NCI-H510A treated with DMSO at 0.1 percent for 48 hours (cell line): ENCODE results near the gene PTPRQ.
"Not testable (repeated sequence)": the region's sequence is repeated elsewhere in the genome, so short reads cannot be mapped to it uniquely, and the experiment has no call there.

Source experiments
- DNase-seq: peaks from one replicate; lab custom pipeline; 2025; lab: John Stamatoyannopoulos, UW

Gene PTPRQ

DNA sequence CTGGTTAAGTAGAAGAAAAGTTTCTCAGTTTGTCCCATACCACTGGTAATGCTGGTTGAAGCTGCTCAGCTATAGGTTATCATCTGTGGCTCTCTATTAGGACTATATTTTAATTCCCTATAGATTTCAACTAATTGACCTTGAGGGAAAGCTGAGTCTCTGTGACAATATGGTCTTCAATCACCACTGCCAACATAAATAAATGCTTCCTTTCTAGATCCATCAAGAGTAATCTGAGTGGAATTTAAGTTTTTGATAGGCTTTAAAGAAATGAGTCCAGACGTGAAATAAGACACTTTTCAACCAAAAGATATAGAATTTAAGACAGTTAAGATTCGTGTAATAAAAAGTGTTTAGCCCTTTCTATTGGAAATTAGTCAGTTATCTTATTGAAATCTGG lies 199.9 kb downstream of the PTPRQ start:
- DNase-seq, result no peak

DNA sequence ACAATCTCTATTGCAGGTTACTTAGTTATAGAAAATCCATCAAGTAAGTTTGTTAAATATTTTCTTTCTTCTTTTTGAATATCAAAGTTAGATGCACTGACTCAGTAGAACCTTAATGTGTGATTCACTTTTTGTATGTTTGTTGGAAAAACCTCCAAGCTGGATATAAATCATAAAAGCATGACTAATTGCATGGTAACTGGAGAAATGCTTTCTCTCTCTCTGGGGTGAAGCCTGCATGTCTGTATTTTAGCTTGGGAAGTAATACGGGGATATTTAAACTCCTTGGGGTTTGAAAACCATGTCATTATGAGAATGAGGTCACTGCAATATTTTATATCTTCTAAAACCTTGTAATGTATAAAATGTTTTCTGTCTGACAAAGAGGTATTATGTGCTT lies 204.8 kb downstream of the PTPRQ start:
- DNase-seq, result no peak

- no peak for DNase-seq
Measured at GRCh38 chr12:80655751-80656150, 211.7 kb downstream of the PTPRQ start.

DNA sequence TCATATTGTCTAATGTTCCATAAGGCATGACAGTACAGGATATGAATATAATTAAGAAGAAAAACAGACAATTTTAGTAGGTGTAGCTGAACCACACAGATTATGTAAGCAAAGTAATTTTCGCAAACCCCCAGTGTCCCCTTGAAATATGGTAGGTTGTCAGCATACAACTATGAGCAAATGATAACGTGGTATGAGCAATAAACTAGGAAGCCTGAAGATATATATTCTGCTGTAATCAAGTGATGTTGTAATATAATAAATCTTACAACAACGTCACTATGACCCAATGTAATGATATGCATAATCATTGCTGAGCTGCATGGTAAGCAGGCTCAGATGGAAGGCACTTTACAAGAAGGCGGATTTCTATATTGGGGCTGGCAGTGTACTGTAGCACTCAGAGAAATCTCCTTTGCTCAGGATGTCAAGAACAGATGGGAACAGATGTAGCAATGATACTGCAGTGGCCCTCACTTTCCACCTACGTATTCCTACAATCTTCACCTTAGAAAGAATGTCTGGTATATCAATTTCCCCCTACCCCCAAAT lies 215.6 kb downstream of the PTPRQ start:
- DNase-seq, result no peak

- DNase-seq, result no peak
Measured at GRCh38 chr12:80662586-80662985, 218.6 kb downstream of the PTPRQ start.

GRCh38 chr12:80670214-80670613 lies 226.2 kb downstream of the PTPRQ start:
- DNase-seq, result no peak

DNA sequence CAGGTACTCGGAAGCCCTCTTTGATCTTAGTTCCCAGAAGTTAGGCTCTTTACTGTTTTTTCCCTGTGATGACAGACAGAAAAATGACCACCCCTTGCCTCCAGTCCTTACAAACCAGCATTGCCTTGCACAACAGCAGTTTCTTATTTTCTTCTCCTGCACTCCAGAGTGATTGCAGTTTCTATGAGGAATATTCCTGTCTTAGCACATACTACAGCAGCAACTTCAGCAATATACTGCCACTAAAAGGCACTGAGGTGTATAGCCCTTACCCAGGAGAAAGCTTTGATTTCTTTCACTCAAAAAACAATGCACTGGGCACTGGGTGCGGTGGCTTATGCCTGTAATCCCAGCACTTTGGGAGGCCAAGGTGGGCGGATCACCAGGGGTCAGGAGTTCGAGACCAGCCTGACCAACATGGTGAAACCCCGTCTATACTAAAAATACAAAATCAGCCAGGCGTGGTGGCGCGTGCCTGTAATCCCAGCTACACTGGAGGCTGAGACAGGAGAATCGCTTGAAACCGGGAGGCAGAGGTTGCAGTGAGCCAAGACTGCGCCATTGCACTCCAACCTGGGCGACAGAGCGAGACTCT lies 232.1 kb downstream of the PTPRQ start:
- DNase-seq, result not testable (repeated sequence)

GRCh38 chr12:80676856-80677255 lies 232.8 kb downstream of the PTPRQ start:
- DNase-seq, result no peak

DNA sequence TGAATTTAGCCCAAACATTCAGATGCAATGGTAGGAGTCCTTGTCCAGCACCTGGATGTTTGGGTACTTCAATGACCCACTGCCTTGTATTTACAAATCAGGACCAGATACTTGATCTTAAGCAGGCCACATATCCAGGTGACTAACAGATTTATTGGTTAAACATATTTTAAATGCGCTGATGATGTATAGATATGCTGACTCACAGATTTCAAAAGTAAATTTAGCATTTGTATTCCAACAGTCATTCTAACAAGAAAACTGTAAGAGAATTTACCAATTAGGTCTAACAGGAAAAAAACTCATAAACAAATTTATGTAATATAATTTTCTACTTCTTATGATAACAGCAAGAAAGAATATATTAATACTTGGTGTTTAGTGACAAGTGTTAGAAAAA lies 234.0 kb downstream of the PTPRQ start:
- DNase-seq, result no peak

DNA sequence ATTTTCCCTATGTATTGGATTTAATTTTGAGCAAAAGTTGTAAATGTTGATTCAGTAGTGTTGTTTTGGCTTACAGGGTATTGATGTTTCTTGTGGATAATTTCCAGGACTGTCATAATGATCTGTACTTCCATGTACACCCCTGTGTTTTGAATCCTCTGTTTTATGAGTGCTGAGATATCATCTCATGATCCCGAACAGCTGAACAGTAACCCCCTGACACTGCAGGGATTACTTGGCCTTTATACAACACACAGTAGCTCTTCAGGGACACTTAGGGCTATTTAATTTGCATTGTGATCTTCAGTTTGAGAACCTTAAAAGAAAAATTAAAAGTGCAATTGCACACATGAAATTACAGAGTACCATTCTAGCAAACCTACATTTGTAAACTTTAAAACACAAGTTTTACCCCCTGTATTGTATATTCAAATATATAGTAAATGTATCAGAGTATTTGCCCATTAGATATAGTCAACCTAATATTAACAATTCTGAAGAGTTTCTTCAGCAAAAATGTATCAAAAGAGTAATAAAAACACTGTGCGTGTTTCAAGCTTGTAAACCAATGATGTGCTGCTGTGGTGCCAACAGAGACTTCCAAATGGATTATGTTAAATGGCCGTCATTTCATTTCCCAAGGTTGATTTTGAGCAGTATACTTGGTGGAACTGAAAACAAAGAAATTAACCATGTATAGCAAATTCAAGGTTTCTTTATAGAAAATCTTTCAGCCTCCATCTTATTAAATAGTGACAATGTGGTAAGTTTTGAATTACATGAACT lies 235.5 kb downstream of the PTPRQ start:
- DNase-seq, result no peak

GRCh38 chr12:80681287-80681686 lies 237.3 kb downstream of the PTPRQ start:
- no peak for DNase-seq

- no peak for DNase-seq
Measured at GRCh38 chr12:80681786-80682185, 237.8 kb downstream of the PTPRQ start.

GRCh38 chr12:80684077-80684495 lies 240.1 kb downstream of the PTPRQ start:
- peak; percentile 92 for DNase-seq

GRCh38 chr12:80690090-80690489 lies 246.1 kb downstream of the PTPRQ start:
- no peak for DNase-seq

GRCh38 chr12:80690513-80690912 lies 246.5 kb downstream of the PTPRQ start:
- DNase-seq, result no peak

- DNase-seq, result no peak
Measured at GRCh38 chr12:80692114-80692513, 248.1 kb downstream of the PTPRQ start.

- no peak for DNase-seq
Measured at GRCh38 chr12:80697270-80697887, 253.3 kb downstream of the PTPRQ start.

- no peak for DNase-seq
Measured at GRCh38 chr12:80698256-80698655, 254.2 kb downstream of the PTPRQ start.

DNA sequence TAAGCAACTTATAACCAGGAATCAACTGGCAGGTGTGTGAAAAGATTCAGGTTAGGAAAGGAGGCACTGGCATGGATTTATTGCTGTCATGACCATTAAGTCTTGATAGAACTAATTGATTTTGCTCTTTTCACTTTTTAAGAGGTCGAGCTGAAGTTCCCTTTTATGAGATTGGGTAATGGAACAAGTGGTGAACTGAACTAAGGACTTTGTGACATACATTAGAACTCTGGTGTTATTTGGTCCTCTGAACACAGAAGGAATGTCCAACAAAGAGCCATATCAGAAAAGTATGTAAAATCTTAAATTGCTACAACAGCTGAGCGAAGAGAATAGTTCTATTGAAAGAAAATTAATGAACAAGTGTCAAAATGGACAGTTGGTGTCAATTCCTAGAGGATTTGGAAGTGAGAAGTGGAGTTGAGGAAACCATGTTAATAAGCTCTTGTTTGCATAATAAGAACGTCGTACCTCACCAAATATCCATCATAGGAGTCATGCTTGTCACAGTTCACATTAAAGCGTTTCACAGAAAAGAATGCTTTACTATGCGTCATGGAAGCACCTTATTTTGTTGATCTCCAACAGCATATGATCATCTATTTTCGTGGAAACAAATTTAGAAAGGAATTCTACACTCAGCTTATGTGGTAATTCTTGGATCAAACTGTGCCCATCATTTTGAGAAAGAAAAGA lies 255.0 kb downstream of the PTPRQ start:
- no peak for DNase-seq

- DNase-seq, result no peak
Measured at GRCh38 chr12:80700327-80700726, 256.3 kb downstream of the PTPRQ start.

- no peak for DNase-seq
Measured at GRCh38 chr12:80701388-80701787, 257.4 kb downstream of the PTPRQ start.
